ENCODE results near the gene MYO9A.

Gene MYO9A

GRCh38 chr15:72068856-72069255 lies 49.1 kb downstream of the MYO9A start (continued):
- TF ChIP-seq PRDM6 (tag by site-specific recombination; IDR thresholded peaks at IDR 0.05) (no peak), ZBTB10 (tag by site-specific recombination; IDR thresholded peaks at IDR 0.05) (no peak), GLI4 (tag by site-specific recombination; IDR thresholded peaks at IDR 0.05) (no peak)

GRCh38 chr15:72065801-72066200 lies 52.1 kb downstream of the MYO9A start:
- CTCF ChIA-PET = no interaction called here
- H3K27ac ChIP-seq (ENCODE audit: extremely low read depth, low read depth, low read length) = no peak overlapping the region
- no peak overlapping the region for H3K4me3 ChIP-seq (ENCODE audit: low read depth, low read length)
- H3K36me3 ChIP-seq (ENCODE audit: control insufficient read depth in 2 of 2, insufficient read depth in 1 of 2, low read length in 2 of 2) = no peaks in the 10 kb centered on the region
- POLR2A ChIA-PET = no interaction called here
- peaks cover 6% of the 10 kb centered on the region; the same call in 1 of the 2 replicates for H3K4me1 ChIP-seq (ENCODE audit: control insufficient read depth, insufficient read depth, low read length)
- no peaks in the 10 kb centered on the region for H3K9me3 ChIP-seq (ENCODE audit: control insufficient read depth, insufficient read depth, low read depth, low read length)
- TF ChIP-seq ZSCAN30 (tag by site-specific recombination; IDR thresholded peaks at IDR 0.05) (no peak), ZNF777 (tag by site-specific recombination; IDR thresholded peaks at IDR 0.05; ENCODE audit: borderline replicate concordance) (no peak), PATZ1 (tag by site-specific recombination; IDR thresholded peaks at IDR 0.05) (no peak), CTCF (tag by site-specific recombination; IDR thresholded peaks at IDR 0.05) (no peak), KLF17 (tag by site-specific recombination; IDR thresholded peaks at IDR 0.05) (no peak), ZIC2 (tag by site-specific recombination; IDR thresholded peaks at IDR 0.05) (no peak), ZFP3 (tag by site-specific recombination; IDR thresholded peaks at IDR 0.05; ENCODE audit: low read depth) (no peak), KLF8 (tag by site-specific recombination; IDR thresholded peaks at IDR 0.05) (no peak), ZNF660 (tag by site-specific recombination; IDR thresholded peaks at IDR 0.05) (no peak), ZNF704 (tag by site-specific recombination; IDR thresholded peaks at IDR 0.05) (no peak), ZNF350 (tag by site-specific recombination; IDR thresholded peaks at IDR 0.05) (no peak), ZNF146 (tag by site-specific recombination; IDR thresholded peaks at IDR 0.05) (no peak), REST (tag by site-specific recombination; IDR thresholded peaks at IDR 0.05) (no peak), ZBTB26 (tag by site-specific recombination; optimal IDR thresholded peaks at IDR 0.05) (no peak)
